Testis (tissue), 3 donors: ENCODE data around the gene MSI2. TPM values are rescaled to one million over a fixed set of nuclear protein-coding genes. Genes with fewer than 3 reads are reported as not detected.

ENCODE experiments used
- DNase-seq: peaks from one replicate; pipeline ENCODE4 v3.0.0-alpha.2; 2019
- H3K27ac ChIP-seq, 2 donors: fragments of 200-600 bp; sonication (generic); one replicate each; pipeline ENCODE4 v1.5.1; 2019
- H3K27me3 ChIP-seq: fragments of 200-600 bp; sonication (generic); one replicate; pipeline ENCODE4 v1.5.1; 2019
- H3K36me3 ChIP-seq: fragments of 200-600 bp; sonication (generic); one replicate; pipeline ENCODE4 v1.5.1; 2017; ENCODE audit warnings: low read depth; ENCODE audit errors: missing control alignments
- H3K4me1 ChIP-seq: fragments of 200-600 bp; sonication (generic); one replicate; pipeline ENCODE4 v1.5.1; 2019
- H3K4me3 ChIP-seq, 2 donors: fragments of 200-600 bp; sonication (generic); one replicate each; pipeline ENCODE4 v1.5.1; 2017 to 2019
- H3K9me3 ChIP-seq: fragments of 200-600 bp; sonication (generic); one replicate; pipeline ENCODE4 v1.5.1; 2017
- CTCF ChIP-seq, 3 experiments: fragments of 450-650 bp in 2 of 3; fragments of 200-600 bp in 1 of 3; sonication (generic) in 1 of 3; IDR thresholded peaks; one replicate each; pipeline ENCODE4 v1.5.1; 2016 to 2019; ENCODE audit warnings: antibody characterized with exemption in 3 of 3, mild to moderate bottlenecking in 2 of 3, moderate library complexity in 1 of 3
- POLR2A ChIP-seq: fragments of 450-650 bp; IDR thresholded peaks from one replicate; pipeline ENCODE4 v1.6.1; 2017; ENCODE audit warnings: antibody characterized with exemption, mild to moderate bottlenecking, moderate library complexity
- WGBS, 2 donors: methylation state at CpG; one replicate each; pipeline ENCODE4 v1.1.5; 2018; 5-methylcytosine and 5-hydroxymethylcytosine counted together
- intact Hi-C: fragments of 100-400 bp; cut with DNase I; formaldehyde crosslinking; loops from one replicate; pipeline ENCODE4 v1.15.1; 2023; ENCODE audit warnings: low total_unique reads
- polyA plus RNA-seq: library from polyadenylated mRNA; stranded (reverse); fragments of 350-450 nt; fragmentation: Illumina TruSeq; extraction: RNeasy Lipid Tissue Mini Kit (QIAGEN cat#74804); gene quantifications from one replicate; pipeline ENCODE4 v1.2.3, GENCODE V29; 2014; ENCODE audit warnings: low read depth, low replicate concordance; ENCODE audit not compliant: insufficient read depth
- total RNA-seq, 2 donors: library from RNA; depleted of rRNA; stranded (reverse); fragments of >200 nt; gene quantifications; one replicate each; pipeline ENCODE4 v1.2.3, GENCODE V29; 2016

The MSI2 gene
- total and polyA plus RNA-seq, 3 donors from 2014 or later = 46.5 to 106 (median 76.6) TPM

GRCh38 chr17:57253362-57254065 lies 2.8 kb upstream of the MSI2 start:
- WGBS, 2 donors = 61 to 69% methylated on average over 6 of the region's 6 CpGs
- no peaks in the 10 kb centered on the region for H3K9me3 ChIP-seq
- TF ChIP-seq POLR2A (no peak), CTCF (IDR thresholded peaks at IDR 0.05) (no peak)
- no peaks in the 10 kb centered on the region for H3K36me3 ChIP-seq
- H3K27me3 ChIP-seq = no peaks in the 10 kb centered on the region
- peaks cover 6% of the 10 kb centered on the region for H3K4me1 ChIP-seq
- H3K4me3 ChIP-seq = no peak overlapping the region
- no peak overlapping the region for H3K27ac ChIP-seq
- DNase-seq = no peak
- intact Hi-C loops = no loop called here

- WGBS, 2 donors = 14% methylated on average over 16 of the region's 16 CpGs
- H3K36me3 ChIP-seq = no peaks in the 10 kb centered on the region
- TF ChIP-seq CTCF (IDR thresholded peaks at IDR 0.05) (no peak), POLR2A (no peak)
- no peaks in the 10 kb centered on the region for H3K27me3 ChIP-seq
- peak overlapping the region; percentile 98 to 99 for H3K27ac ChIP-seq
- intact Hi-C loops = no loop called here
- peaks cover 12% of the 10 kb centered on the region for H3K4me1 ChIP-seq
- H3K4me3 ChIP-seq = peak overlapping the region; percentile 93 to 95
- no peaks in the 10 kb centered on the region for H3K9me3 ChIP-seq
- DNase-seq = peak; percentile 34
Observed at GRCh38 chr17:57255182-57255775, 1.0 kb upstream of the MSI2 start.

- H3K27ac ChIP-seq = peak overlapping the region; percentile 94 to 99
- no peaks in the 10 kb centered on the region for H3K27me3 ChIP-seq
- peak overlapping the region; percentile 93 to 95 for H3K4me3 ChIP-seq
- intact Hi-C loops = no loop called here
- TF ChIP-seq CTCF (IDR thresholded peaks at IDR 0.05) = no peak
- no peaks in the 10 kb centered on the region for H3K36me3 ChIP-seq
- DNase-seq = peak; percentile 20
- 0 to 2% methylated on average over 32 to 34 of the region's 36 CpGs for WGBS, 2 donors
- H3K9me3 ChIP-seq = no peaks in the 10 kb centered on the region
- peaks cover 15% of the 10 kb centered on the region for H3K4me1 ChIP-seq
Observed at GRCh38 chr17:57256708-57257112, 387 bp downstream of the MSI2 start.

GRCh38 chr17:57257195-57257894 lies 1.0 kb downstream of the MSI2 start:
- peak overlapping the region; percentile 94 to 99 for H3K27ac ChIP-seq
- DNase-seq = no peak
- H3K4me1 ChIP-seq = peaks cover 15% of the 10 kb centered on the region
- H3K4me3 ChIP-seq = peak overlapping the region; percentile 93 to 95
- 0 to 1% methylated on average over 19 of the region's 19 CpGs for WGBS, 2 donors
- H3K9me3 ChIP-seq = no peaks in the 10 kb centered on the region
- intact Hi-C loops = no loop called here
- no peaks in the 10 kb centered on the region for H3K27me3 ChIP-seq
- TF ChIP-seq CTCF (IDR thresholded peaks at IDR 0.05) (no peak), POLR2A (no peak)
- no peaks in the 10 kb centered on the region for H3K36me3 ChIP-seq
